Stomach (tissue), 9 donors: ENCODE data around the gene SCG3. TPM values are rescaled to one million over a fixed set of nuclear protein-coding genes. Genes with fewer than 3 reads are reported as not detected.

ENCODE experiments used
- DNase-seq, 2 donors: peaks; one replicate each; pipeline versions ENCODE4 v3.0.0 to v3.0.0-alpha.2; 2013 to 2019
- H3K27ac ChIP-seq, 5 donors: fragments of 200-600 bp in 4 of 5; sonication (generic) in 4 of 5; one replicate each; pipeline ENCODE4 v1.5.1; 2013 to 2019; ENCODE audit warnings: mild to moderate bottlenecking in 1 of 5, moderate library complexity in 1 of 5
- H3K27me3 ChIP-seq, 3 donors: fragments of 200-600 bp; sonication (generic); one replicate each; pipeline ENCODE4 v1.5.1; 2017 to 2019; ENCODE audit warnings: mixed run types in 1 of 3
- H3K36me3 ChIP-seq, 4 donors: fragments of 200-600 bp; sonication (generic); 1 replicate in 3 of 4; 2 replicates in 1 of 4; pipeline ENCODE4 v1.5.1; 2016 to 2019
- H3K4me1 ChIP-seq, 4 donors: fragments of 200-600 bp; sonication (generic); one replicate each; pipeline ENCODE4 v1.5.1; 2016 to 2019
- H3K4me3 ChIP-seq, 4 donors: fragments of 200-600 bp; sonication (generic) in 3 of 4; one replicate each; pipeline ENCODE4 v1.5.1; 2016 to 2019; ENCODE audit warnings: mild to moderate bottlenecking in 1 of 4
- H3K9me3 ChIP-seq, 4 donors: fragments of 200-600 bp; sonication (generic); one replicate each; pipeline ENCODE4 v1.5.1; 2016 to 2019
- CTCF ChIP-seq, 7 experiments: fragments of 450-650 bp in 4 of 7; fragments of 200-600 bp in 3 of 7; sonication (generic) in 3 of 7; IDR thresholded peaks; one replicate each; pipeline ENCODE4 v1.5.1; 2016 to 2019; ENCODE audit warnings: antibody characterized with exemption in 7 of 7, control low read depth in 2 of 7, mild to moderate bottlenecking in 1 of 7
- EP300 ChIP-seq: sonication (generic); formaldehyde crosslinking; IDR thresholded peaks from one replicate; pipeline ENCODE4 v1.6.1; 2017; ENCODE audit warnings: antibody characterized with exemption
- POLR2A ChIP-seq, 4 donors: fragments of 450-650 bp; IDR thresholded peaks; one replicate each; pipeline ENCODE4 v1.6.1; 2016; ENCODE audit warnings: antibody characterized with exemption in 4 of 4, control low read depth in 2 of 4, mild to moderate bottlenecking in 1 of 4, moderate library complexity in 1 of 4
- POLR2AphosphoS5 ChIP-seq, 3 donors: sonication (generic); formaldehyde crosslinking; IDR thresholded peaks; one replicate each; pipeline ENCODE4 v1.6.1; 2016; ENCODE audit warnings: antibody characterized with exemption in 3 of 3
- WGBS, 5 donors: extraction: QIAGEN DNeasy Blood & Tissue Kit in 3 of 5; methylation state at CpG; one replicate each; pipeline versions ENCODE4 v1.1.5 to v1.1.7; 2013 to 2018; 5-methylcytosine and 5-hydroxymethylcytosine counted together
- intact Hi-C: fragments of 100-400 bp; cut with DNase I; formaldehyde crosslinking; loops from one replicate; pipeline ENCODE4 v1.15.1; 2023; ENCODE audit warnings: low total_unique reads
- polyA plus RNA-seq, 3 donors: library from polyadenylated mRNA; stranded (reverse); fragments of 200-250 nt; gene quantifications; one replicate each; pipeline ENCODE4 v1.2.3, GENCODE V29; 2013
- total RNA-seq, 5 donors: library from RNA; depleted of rRNA; stranded (reverse); fragments of >200 nt; gene quantifications; one replicate each; pipeline versions ENCODE4 v1.1.0 to v1.2.3, GENCODE V29; 2014 to 2016
- donor health status: healthy with polysubstance abuse.
- donor health status: Bipolar disorder and iron deficiency.
- donor health status: healthy.

SCG3 gene
- total and polyA plus RNA-seq, 8 donors: 0.31 to 2.4 (median 0.88) TPM; not detected in 3

DNA sequence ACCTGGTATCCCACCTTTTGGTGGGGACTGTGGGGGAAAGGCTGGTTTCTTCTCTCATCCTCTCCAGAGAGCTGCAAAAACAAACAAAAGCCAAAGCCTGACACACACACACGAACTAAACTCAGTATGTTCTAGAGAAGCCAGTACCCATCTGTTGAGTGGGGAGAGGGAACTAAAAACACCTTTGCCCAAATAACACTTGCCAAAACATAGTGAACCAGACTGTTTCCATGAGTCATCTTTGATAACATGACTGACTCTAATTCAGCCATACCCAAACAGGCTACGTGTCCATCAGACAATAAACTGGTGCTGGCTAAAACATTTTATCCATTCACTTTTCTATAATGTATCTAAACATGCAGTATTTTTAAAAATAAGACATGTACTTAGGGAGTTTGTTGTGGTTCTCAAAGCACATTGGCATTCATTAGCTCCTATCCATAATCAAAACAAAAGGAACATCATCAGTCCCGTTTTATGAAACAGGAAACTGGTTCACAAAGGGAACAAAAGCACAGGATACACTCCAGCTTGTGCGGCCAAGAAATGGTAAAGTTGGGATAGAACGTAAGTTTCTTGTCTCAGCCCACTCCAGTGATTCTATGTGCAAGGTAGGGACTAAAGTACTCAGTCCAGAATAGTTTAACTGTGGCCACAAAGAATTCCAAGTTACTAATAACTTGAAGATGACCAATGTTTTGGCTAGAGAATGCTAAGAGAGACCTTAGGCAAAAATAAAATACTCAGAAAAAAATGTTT, 40.1 kb downstream of the SCG3 start:
- Histone ChIP-seq H3K4me1 (peaks cover 0 to 36% (median 13%) of the 10 kb centered on the region in 4 donors), H3K36me3 (peaks cover 0 to 14% (median 11%) of the 10 kb centered on the region in 4 donors), H3K9me3 (no peaks in the 10 kb centered on the region), H3K27me3 (no peaks in the 10 kb centered on the region), H3K4me3 (no peak overlapping the region), H3K27ac (peak overlapping the region in 1 of 5 donors; percentile 11)
- no peak for DNase-seq
- 61 to 71% (median 68%) methylated on average over 5 of the region's 5 CpGs for WGBS, 5 donors
- TF ChIP-seq CTCF (IDR thresholded peaks at IDR 0.05): no peak
- no peak for TF ChIP-seq EP300
- no peak for TF ChIP-seq POLR2AphosphoS5 (IDR thresholded peaks at IDR 0.05)
- TF ChIP-seq POLR2A (IDR thresholded peaks at IDR 0.05): no peak
- intact Hi-C loops: no loop called here

- H3K4me1 ChIP-seq: peaks cover 4 to 50% (median 25%) of the 10 kb centered on the region in 4 donors
- H3K4me3 ChIP-seq: no peak overlapping the region
- TF ChIP-seq EP300: no peak
- TF ChIP-seq POLR2A (IDR thresholded peaks at IDR 0.05): no peak
- TF ChIP-seq CTCF (IDR thresholded peaks at IDR 0.05): no peak
- no peak for TF ChIP-seq POLR2AphosphoS5 (IDR thresholded peaks at IDR 0.05)
- H3K9me3 ChIP-seq: no peaks in the 10 kb centered on the region
- 87 to 94% (median 93%) methylated on average over 2 of the region's 2 CpGs for WGBS, 5 donors
- H3K27ac ChIP-seq: no peak overlapping the region
- H3K36me3 ChIP-seq: peaks cover 0 to 14% (median 11%) of the 10 kb centered on the region in 4 donors
- no peaks in the 10 kb centered on the region for H3K27me3 ChIP-seq
- intact Hi-C loops: no loop called here
- DNase-seq: no peak
Observed at GRCh38 chr15:51724199-51724598, 42.9 kb downstream of the SCG3 start.

GRCh38 chr15:51724673-51725072, 43.4 kb downstream of the SCG3 start:
- intact Hi-C loops: no loop called here
- peaks cover 0 to 14% (median 11%) of the 10 kb centered on the region in 4 donors for H3K36me3 ChIP-seq
- no peak overlapping the region for H3K4me3 ChIP-seq
- 41 to 75% (median 57%) methylated on average over 1 of the region's 1 CpG for whole genome bisulfite sequencing, 5 donors
- TF ChIP-seq CTCF (IDR thresholded peaks at IDR 0.05) (no peak), POLR2AphosphoS5 (IDR thresholded peaks at IDR 0.05) (no peak), EP300 (no peak), POLR2A (IDR thresholded peaks at IDR 0.05) (no peak)
- H3K27ac ChIP-seq: no peak overlapping the region
- H3K9me3 ChIP-seq: no peaks in the 10 kb centered on the region
- H3K4me1 ChIP-seq: peaks cover 4 to 50% (median 26%) of the 10 kb centered on the region in 4 donors
- H3K27me3 ChIP-seq: no peaks in the 10 kb centered on the region
- DNase-seq: no peak

GRCh38 chr15:51726302-51727073, 45.2 kb downstream of the SCG3 start:
- H3K4me1 ChIP-seq: peaks cover 11 to 52% (median 34%) of the 10 kb centered on the region in 4 donors
- peak overlapping the region in 3 of 5 donors; percentile 21 to 47 (median 40) for H3K27ac ChIP-seq
- no peaks in the 10 kb centered on the region for H3K27me3 ChIP-seq
- H3K36me3 ChIP-seq: peaks cover 0 to 8% (median 0%) of the 10 kb centered on the region in 4 donors
- H3K9me3 ChIP-seq: no peaks in the 10 kb centered on the region
- no peak for TF ChIP-seq EP300
- TF ChIP-seq POLR2AphosphoS5 (IDR thresholded peaks at IDR 0.05): peak; percentile 39 to 90 (median 51)
- H3K4me3 ChIP-seq: no peak overlapping the region
- peak in 1 of 2 donors; percentile 79 for DNase-seq
- intact Hi-C loops: no loop called here
- WGBS, 5 donors: 30 to 39% (median 35%) methylated on average over 5 of the region's 5 CpGs
